Cardiac septum (tissue), 1 donor: ENCODE results near the gene CLIC5. TPM values are rescaled to one million over a fixed set of nuclear protein-coding genes. Genes with fewer than 3 reads are reported as not detected.

Experiments
- DNase-seq: peaks from one replicate; pipeline ENCODE4 v3.0.0-alpha.2; 2020; ENCODE audit warnings: low spot score
- intact Hi-C: fragments of 100-400 bp; cut with DNase I; formaldehyde crosslinking; loops from one replicate; pipeline ENCODE4 v1.14.0; 2022
- total RNA-seq: library from RNA; stranded (reverse); fragmentation: NEBNext Ultra II Directional; extraction: Animal tissue kit (Norgen Biotek cat#: 25700); gene quantifications from one replicate; pipeline ENCODE4 v1.2.1, GENCODE V29; 2021
- donor health status: DM: no; HTN: no; CAD: no.

CLIC5 gene
- total RNA-seq, 1 donor from 2014 or later = 376 TPM

- DNase-seq = no peak
- intact Hi-C loops = loop anchor here (2.0 to 5.0 kb wide), 3 partner anchors 23 to 79 kb away; no protein-coding TSS in a partner anchor
These were observed 4.2 kb downstream of the CLIC5 start for GRCh38 chr6:46011188-46012085.

- intact Hi-C loops = loop anchor here (5.0 kb wide), 2 partner anchors 38 to 78 kb away; no protein-coding TSS in a partner anchor
- DNase-seq = no peak
These were observed 4.9 kb downstream of the CLIC5 start for GRCh38 chr6:46010771-46011170.

- intact Hi-C loops = loop anchor here (5.0 kb wide), 2 partner anchors 38 to 78 kb away; no protein-coding TSS in a partner anchor
- no peak for DNase-seq
These were observed 5.4 kb downstream of the CLIC5 start for GRCh38 chr6:46010270-46010669.

GRCh38 chr6:46002264-46002663 lies 13.4 kb downstream of the CLIC5 start:
- DNase-seq = no peak
- intact Hi-C loops = no loop called here

- intact Hi-C loops = no loop called here
- DNase-seq = no peak
These were observed 14.8 kb downstream of the CLIC5 start for GRCh38 chr6:46000905-46001304.

- DNase-seq = no peak
- intact Hi-C loops = no loop called here
These were observed 17.1 kb downstream of the CLIC5 start for GRCh38 chr6:45998524-45998923.

- DNase-seq = no peak
- intact Hi-C loops = no loop called here
These were observed 17.7 kb downstream of the CLIC5 start for GRCh38 chr6:45997875-45998506.

GRCh38 chr6:45991189-45991588 lies 24.5 kb downstream of the CLIC5 start:
- intact Hi-C loops = no loop called here
- no peak for DNase-seq

GRCh38 chr6:45990162-45990561 lies 25.5 kb downstream of the CLIC5 start:
- DNase-seq = no peak
- intact Hi-C loops = no loop called here

- peak; percentile 82 for DNase-seq
- intact Hi-C loops = loop anchor here (2.0 kb wide), 2 partner anchors 24 to 64 kb away; no protein-coding TSS in a partner anchor
These were observed 27.0 kb downstream of the CLIC5 start for GRCh38 chr6:45988635-45989034.

GRCh38 chr6:45987856-45988255 lies 27.8 kb downstream of the CLIC5 start:
- intact Hi-C loops = loop anchor here (2.0 kb wide), 2 partner anchors 25 to 65 kb away; no protein-coding TSS in a partner anchor

GRCh38 chr6:45986746-45987274 lies 28.9 kb downstream of the CLIC5 start:
- DNase-seq = no peak
- intact Hi-C loops = no loop called here

More at GRCh38 chr6:45987856-45988255, 27.8 kb downstream of the CLIC5 start:
- no peak for DNase-seq

GRCh38 chr6:45984788-45985425 lies 30.8 kb downstream of the CLIC5 start:
- DNase-seq = no peak
- intact Hi-C loops = no loop called here

GRCh38 chr6:45984347-45984746 lies 31.3 kb downstream of the CLIC5 start:
- no peak for DNase-seq
- intact Hi-C loops = no loop called here

GRCh38 chr6:45983062-45983461 lies 32.6 kb downstream of the CLIC5 start:
- intact Hi-C loops = no loop called here
- DNase-seq = no peak

- intact Hi-C loops = no loop called here
- no peak for DNase-seq
These were observed 33.2 kb downstream of the CLIC5 start for GRCh38 chr6:45982280-45983036.

GRCh38 chr6:45981046-45981445 lies 34.6 kb downstream of the CLIC5 start:
- intact Hi-C loops = no loop called here
- DNase-seq = no peak

- no peak for DNase-seq
- intact Hi-C loops = no loop called here
These were observed 36.3 kb downstream of the CLIC5 start for GRCh38 chr6:45979311-45979710.

- intact Hi-C loops = loop anchor here (5.0 kb wide), 1 partner anchor 38 kb away; no protein-coding TSS in a partner anchor
These were observed 41.1 kb downstream of the CLIC5 start for GRCh38 chr6:45974596-45974995.

More at GRCh38 chr6:45974596-45974995, 41.1 kb downstream of the CLIC5 start:
- no peak for DNase-seq
